ENCODE measurements around the gene LENG1.
"Not testable (repeated sequence)": the region's sequence is repeated elsewhere in the genome, so short reads cannot be mapped to it uniquely, and the experiment has no call there.

The LENG1 gene

DNA sequence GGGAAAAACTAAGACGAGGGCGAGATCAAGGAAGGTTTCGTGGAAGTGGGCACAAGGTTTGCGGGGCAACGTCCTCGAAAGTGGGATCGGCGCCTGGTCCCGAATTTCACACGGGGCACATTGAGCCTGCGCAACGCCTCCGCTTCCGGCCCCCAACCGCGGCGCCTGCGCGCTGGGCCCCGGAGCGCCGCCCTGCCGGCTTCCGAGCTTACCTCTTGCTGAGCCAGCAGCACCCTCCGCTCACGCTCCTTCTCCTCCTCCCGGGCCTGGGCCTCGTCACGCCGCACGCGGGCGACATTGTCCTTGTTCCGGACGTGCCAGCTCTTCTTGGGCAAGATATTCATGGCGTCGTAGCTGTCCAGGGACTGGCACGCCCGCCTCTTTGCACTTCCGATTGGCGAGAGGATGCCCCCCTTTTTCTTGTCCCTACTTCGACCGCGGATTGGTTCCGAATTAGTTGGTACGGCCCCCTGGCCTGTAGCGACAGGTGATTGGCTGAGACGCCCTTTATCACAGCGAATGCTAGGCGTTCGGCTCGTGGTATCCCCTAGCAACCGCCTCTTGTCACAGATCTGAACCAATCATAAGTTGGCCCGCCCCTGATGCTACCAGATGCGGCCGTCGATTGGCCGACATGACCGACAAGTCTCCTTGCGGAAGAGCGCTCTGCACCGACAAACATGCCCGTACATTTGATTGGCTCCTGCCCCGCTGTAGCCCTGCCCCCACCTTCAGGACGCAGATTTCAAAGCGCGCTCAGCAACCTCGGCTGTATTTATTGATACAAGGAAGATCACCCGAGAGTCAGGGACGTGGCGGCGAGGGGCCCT lies at the start of gene LENG1:
Gene LENG1, minus strand, starts transcription at position 370 of the 830 bp plus-strand sequence. Its CDS starts 26 bp downstream, at position 344.
- DNase-seq (peak; percentile 96), ATAC-seq (peak; percentile 96)

DNA sequence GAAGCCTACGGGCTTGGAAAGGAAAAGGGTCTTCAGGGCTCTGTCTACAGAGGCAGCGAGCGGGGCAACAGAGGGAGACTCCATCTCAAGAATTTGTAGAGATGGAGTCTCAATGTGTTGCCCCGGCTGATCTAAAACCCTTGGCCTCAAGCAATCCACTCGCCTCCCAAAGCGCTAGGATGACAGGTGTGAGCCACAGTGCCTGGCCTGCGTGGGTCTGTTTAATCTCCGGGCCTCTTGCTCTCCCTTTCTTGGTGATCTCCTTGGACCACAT lies 49.2 kb upstream of the LENG1 start:
- ATAC-seq (no peak), DNase-seq (no peak)

DNA sequence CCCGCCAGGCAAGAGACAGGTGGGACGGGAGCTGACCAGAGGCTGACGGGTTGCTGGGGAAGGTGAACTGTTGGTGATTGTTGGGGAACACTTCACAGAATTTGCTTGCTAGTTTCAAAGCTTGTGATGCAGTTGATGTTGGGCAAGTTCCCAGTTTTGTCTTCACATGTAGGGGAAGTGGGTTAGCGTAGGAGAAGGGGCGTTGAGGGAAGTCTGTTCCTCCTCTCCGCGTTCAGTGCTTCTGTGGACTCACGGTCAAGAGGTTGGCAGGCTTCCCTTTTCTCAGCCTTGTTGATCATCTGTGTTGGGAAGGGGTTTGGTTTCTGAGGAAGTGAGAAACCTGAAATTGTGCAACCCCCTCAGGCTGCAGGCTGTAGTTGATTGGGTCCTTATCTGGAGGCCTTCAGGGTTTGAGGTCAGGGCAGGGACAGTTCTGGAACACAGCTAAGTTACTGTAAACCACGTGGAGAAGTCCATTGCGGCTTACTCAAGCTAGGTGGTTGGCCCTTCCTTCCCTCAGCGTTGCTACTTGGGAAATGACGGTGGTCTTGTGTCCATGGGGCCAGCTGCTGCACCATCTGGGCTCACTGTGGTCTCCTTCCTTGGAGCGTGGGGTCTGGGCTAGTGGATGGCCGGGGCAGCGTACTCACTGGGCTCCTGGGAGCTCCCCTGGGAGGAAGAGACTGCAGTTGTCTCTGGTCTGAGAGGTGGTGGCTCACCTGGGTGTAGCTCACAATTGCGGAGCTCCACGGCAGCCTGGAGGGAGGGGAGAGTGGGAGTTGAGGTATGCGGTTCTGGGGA lies 48.7 kb upstream of the LENG1 start:
- ATAC-seq (peak; percentile 22), DNase-seq (peak; percentile 81)

DNA sequence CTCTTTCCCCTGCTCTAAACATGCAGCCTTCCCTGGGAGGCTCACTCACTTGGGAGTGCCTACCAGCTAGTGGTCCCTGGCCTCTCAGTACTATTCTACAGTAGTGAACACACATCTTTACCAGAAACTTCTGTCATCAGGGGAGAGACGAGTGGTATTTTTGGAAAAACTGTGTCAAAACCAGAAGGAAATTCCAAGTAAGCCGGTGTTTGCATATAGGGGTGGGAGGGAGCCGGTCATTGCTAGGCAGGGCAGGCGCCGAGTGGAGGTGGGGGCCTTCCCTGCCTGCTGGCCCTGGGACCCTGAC lies 48.1 kb upstream of the LENG1 start:
- no peak for DNase-seq
- ATAC-seq = peak; percentile 47

DNA sequence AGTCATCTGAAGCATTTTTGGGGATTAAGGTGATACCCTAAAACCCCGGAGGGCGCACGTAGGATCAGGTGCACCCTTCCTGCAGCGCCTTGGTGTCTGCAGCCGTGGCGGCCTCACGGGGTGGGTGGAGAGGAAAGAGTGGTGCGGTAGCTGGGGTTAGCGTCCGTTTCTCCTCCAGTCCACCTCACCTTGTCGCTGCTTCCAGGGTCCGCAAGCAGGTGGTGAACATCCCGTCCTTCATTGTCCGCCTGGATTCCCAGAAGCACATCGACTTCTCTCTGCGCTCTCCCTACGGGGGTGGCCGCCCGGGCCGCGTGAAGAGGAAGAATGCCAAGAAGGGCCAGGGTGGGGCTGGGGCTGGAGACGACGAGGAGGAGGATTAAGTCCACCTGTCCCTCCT lies 47.7 kb upstream of the LENG1 start:
- DNase-seq = peak; percentile 30
- not testable (repeated sequence) for ATAC-seq

DNA sequence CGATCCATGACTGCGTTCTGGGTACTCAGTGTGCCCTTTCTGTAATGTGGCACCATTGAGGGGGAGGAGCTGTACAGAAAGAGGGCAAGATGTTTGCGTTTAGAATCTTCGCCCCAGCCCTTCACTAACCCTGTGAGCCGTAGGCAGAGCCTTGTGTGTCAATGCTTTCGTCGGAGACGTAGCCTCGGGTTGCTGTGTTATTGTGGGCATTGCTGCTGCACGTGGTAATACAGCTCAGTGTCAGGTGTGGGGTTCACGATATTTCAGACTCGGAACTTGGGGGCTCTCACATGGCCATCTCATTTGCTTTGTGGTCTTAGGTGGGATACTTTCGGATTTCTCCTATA lies 47.3 kb upstream of the LENG1 start:
- ATAC-seq = no peak

DNA sequence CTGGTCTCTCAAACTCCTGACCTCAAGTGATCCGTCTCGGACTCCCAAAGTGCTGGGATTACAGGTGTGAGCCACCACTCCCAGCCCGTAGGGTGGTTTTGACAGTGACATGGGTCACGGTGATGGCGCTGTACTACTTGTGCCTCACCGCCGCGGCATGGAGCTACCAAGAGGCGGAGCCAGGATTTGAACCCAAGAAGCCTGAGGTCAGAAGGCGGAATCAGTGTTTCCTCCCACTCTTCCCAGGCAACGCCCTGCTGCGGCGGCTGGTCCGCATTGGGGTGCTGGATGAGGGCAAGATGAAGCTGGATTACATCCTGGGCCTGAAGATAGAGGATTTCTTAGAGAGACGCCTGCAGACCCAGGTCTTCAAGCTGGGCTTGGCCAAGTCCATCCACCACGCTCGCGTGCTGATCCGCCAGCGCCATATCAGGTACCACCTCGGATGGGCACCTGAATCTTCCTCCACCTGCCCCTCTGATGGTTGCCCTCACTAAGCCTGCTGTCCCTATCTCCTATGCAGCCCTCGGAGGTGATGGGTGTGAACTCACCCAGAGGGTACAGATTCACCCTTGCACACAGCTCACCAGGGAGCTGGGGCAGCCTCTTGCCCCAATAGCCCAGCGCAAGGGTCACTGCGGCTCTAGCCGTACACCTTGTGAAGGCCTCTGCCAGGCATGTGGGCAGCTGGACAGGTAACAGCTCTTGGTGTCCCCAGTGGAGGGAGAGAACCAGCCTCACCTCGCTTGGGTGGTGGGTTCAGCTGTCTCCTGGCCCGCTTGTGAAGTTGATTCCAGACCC lies 46.7 kb upstream of the LENG1 start:
- peak; percentile 23 for DNase-seq

More for the DNA sequence above, 47.3 kb upstream of the LENG1 start:
- DNase-seq = peak; percentile 30

DNA sequence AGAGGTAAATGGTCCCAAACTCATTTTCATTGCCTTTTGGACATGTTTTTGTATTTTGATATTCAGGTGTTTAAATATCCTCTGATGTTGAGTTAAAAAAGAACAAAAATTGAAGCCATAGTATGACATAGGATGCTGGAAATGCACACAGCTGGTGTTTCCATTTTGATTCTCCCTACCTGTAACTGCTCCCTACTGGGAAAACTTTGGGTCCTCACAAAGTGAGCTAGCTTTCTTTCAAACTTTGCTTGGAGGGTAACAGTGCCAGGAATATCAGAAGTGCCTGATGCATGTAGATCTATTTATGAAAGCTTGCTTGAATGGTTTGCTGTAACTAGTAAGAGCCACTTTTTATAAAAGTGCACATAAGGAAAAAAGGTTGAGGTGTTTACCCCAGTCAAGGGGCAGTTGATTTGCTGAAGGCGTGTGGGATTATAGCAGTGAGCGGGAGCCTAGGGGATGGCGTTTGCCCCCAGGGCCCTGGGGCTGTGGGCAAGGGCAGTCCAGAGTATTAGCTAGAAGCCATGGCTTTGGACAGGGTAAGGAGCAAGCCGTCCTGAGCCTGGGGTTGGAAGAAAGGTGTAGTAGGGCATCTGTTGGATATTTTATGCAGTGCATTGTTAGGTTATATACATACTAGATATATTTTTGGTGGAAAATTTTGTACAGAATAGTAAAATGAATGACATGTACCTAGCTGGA lies 45.4 kb upstream of the LENG1 start:
- no peak for DNase-seq
- no peak for ATAC-seq

More for the DNA sequence above, 46.7 kb upstream of the LENG1 start:
- ATAC-seq = no peak

DNA sequence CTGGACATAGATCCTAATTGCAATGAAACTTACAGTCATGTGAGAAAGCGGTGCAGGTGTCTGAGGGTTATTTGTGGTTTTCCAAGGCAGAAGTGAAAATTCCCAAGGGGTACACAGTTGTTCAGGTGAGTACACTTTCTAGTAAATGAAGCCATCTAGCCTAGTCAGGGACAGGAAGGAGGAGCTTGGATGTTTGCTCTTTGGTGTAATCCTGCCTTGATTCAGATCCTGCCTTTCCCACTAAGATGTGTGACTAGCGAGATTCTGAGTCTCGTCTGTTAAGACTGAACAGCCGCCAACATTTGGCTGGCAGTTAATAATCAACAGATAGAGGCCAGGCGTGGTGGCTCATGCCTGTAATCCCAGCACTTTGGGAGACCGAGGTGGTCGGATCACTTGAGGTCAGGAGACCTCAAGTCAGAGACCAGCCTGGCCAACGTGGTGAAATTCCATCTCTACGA lies 43.7 kb upstream of the LENG1 start:
- DNase-seq (no peak), ATAC-seq (no peak)

DNA sequence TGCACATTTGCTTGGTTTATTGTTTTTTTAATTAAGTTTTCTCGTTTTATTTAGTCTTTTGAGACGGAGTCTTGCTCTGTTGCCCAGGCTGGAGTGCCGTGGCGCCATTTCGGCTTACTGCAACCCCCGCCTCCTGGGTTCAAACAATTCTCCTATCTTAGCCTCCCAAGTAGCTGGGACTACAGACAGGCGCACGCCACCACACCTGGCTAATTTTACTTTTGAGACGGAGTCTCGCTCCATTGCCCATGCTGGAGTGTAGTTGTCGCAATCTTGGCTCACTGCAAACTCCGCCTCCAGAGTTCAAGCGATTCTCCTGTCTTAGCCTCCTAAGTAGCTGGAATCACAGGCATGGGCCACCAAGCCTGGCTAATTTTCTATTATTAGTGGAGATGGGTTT lies 42.5 kb upstream of the LENG1 start:
- no peak for DNase-seq
- ATAC-seq = no peak

DNA sequence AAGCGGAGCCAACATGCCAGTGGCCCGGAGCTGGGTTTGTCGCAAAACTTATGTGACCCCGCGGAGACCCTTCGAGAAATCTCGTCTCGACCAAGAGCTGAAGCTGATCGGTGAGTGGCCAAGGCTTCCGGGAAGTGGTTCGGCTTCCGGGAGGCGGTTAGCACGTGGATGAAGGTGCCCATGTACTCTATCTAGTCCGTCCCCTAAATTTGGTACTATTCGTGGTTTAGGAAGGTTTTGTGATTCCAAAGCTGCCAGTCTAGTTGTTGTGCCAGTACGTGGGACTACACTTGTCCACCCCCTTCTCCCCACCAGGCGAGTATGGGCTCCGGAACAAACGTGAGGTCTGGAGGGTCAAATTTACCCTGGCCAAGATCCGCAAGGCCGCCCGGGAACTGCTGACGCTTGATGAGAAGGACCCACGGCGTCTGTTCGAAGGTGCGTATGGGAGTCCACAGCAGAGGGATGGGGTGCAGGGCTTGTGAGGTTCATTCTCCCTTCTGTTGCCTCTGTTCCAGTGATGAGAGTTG lies 41.7 kb upstream of the LENG1 start:
- DNase-seq (no peak), ATAC-seq (no peak)

DNA sequence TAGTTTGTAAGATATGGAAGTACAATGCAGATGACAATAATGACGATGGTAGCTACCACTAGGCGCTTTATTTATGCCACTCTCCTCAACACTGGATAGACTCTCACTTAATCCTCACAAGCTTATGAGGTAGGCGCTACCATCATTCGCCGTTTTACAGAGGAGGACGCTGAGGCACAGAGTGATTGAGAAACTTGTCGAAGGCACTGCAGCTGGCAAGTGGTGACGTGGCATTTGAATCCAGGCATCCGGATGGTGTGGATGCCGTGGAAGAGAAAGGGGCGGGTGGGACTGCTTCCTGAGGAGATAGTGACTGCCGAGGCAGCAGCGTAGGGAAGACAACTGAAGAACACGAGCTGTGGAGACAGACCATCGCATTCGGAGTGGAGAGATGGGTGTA lies 39.9 kb upstream of the LENG1 start:
- DNase-seq (no peak), ATAC-seq (no peak)

DNA sequence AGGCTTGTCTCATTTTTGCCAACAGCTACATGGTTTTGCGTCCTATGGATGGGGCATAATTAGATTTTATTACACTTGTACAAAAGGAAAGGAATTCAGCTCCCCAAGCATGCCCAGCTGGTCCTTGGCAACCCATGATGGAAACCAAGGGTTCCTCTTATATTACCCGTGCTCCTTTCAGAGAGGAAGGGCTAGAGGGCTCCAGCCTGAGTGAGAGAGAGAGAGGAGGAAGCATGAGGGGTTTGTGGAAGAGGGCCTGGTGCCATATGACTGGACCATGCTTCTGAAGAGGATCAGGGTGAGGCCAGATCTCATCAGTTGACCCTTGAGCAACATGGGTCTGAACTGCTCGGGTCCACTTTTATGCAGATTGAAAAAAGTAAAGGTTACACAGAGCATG lies 37.6 kb upstream of the LENG1 start:
- DNase-seq (no peak), ATAC-seq (no peak)

DNA sequence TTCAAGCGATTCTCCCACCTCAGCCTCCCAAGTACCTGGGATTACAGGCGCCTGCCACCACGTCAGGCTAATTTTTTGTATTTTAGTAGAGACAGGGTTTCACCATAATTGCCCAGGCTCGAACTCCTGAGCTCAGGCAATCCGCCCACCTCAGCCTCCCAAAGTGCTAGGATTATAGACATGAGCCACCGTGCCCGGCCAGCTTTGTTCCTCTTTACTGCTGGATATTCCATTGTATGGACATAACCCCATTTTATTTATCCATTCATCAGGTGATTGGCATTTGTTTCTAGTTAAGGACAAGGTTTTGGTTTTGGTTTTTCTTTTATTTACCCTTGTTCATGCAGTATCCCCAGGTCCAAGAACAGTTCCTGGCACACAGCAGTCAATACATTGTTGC lies 37.0 kb upstream of the LENG1 start:
- DNase-seq (no peak), ATAC-seq (no peak)

DNA sequence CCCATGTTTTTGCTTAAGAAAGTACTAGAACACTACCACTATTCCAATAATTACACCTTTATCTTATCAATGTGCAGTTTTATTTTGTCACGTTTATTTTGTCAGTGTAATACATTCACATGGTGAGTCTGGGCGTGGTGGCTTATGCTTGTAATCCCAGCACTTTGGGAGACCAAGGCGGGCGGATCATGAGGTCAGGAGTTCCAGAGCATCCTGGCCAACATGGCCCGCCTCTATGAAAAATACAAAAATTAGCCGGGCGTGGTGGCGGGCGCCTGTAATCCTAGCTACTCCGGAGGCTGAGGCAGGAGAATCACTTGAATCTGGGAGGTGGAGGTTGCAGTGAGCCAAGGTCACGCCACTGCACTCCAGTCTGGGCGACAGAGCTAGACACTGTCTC lies 34.9 kb upstream of the LENG1 start:
- not testable (repeated sequence) for DNase-seq, ATAC-seq

DNA sequence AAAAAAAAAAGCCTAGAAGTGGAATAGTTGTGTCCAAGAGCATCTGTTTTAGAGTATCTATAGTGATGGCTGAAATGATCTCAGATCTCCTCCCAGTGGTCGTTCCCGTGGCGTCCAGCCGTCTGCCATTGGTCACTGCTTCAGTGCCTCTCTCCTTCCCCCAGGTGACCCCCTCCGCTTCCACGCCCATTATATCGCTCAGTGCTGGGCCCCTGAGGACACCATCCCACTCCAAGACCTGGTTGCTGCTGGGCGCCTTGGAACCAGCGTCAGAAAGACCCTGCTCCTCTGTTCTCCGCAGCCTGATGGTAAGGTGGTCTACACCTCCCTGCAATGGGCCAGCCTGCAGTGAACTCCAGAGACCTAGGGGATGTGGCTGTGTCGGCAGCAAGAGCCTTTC lies 33.5 kb upstream of the LENG1 start:
- no peak for ATAC-seq
- DNase-seq = no peak

DNA sequence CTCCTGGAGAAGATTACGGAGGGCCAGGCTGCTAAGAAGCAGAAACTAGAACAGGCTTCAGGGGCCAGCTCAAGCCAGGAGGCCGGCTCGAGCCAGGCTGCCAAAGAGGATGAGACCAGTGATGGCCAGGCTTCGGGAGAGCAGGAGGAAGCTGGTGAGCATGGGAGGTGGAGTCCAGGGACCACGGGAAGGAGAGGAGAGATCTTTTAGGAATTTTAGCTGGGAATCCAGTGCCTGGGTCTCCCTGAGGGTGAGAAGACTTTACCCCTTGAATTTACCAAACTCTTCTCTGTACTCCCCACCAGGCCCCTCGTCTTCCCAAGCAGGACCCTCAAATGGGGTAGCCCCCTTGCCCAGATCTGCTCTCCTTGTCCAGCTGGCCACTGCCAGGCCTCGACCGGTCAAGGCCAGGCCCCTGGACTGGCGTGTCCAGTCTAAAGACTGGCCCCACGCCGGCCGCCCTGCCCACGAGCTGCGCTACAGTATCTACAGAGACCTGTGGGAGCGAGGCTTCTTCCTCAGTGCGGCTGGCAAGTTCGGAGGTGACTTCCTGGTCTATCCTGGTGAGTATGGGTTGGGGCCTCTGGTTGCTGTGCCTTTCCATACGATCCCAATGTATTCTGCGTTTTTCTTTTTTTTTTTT lies 32.4 kb upstream of the LENG1 start:
- DNase-seq = no peak
- ATAC-seq = no peak

DNA sequence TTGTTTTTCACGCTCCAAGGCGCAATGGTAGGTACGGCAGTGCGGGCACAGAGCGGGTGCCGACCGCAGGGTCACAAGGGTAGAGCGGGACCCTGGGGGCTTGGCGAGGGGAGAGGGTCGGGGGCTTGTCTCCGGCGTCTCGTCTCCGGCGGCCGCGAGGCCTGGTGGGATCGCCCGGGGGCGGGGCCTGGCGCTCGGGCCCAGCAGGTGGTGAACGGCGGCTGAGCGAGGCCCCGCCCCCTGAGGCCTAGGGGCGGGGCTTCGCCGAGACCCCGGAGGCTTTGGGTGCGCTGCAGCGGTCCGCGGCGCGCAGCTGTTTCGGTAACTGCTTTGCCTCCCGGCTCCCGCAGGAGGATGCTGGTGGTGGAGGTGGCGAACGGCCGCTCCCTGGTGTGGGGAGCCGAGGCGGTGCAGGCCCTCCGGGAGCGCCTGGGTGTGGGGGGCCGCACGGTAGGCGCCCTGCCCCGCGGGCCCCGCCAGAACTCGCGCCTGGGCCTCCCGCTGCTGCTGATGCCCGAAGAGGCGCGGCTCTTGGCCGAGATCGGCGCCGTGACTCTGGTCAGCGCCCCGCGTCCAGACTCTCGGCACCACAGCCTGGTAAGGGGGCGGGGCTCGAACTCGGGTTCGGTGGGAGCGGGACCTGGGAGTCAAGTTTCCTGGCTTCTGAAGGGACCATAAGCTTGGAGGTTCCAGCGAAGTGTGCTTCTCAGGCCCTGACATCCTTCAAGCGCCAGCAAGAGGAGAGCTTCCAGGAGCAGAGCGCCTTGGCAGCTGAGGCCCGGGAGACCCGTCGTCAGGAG lies 31.7 kb upstream of the LENG1 start, which contains the start of gene TSEN34:
Gene TSEN34, plus strand, starts transcription at position 298 of the 800 bp plus-strand sequence. Its CDS starts 57 bp downstream, at position 355.
- ATAC-seq (peak; percentile 21), DNase-seq (peak; percentile 90)

DNA sequence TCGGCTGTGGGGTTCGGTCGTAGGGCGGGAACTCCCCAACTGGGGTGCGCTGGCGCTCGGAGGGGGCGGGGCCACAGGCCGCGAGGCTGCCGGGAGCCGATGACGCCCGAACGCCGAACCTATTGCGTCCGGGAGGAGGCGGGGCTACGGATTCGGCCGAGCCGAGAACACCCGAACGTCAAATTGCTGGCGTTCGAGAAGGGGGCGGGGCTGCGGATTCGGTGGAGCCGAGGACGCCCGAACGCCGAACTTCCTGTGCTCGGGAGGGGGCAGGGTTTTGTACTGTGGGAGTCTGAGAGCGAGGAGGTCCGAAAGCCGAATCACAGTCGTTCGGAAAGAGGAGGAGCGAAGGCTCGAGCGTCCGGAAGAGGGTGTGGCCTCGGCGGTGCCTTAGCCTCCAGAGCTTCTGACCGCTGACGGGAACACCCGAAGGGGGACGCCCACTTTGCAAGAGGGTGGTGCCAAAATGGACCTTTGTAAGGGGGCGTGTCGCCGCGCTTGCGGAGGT lies 31.0 kb upstream of the LENG1 start:
- peak; percentile 100 for DNase-seq
- ATAC-seq = peak; percentile 70
